Activated T-helper 17 cell treated with anti-CD3 and anti-CD28 coated beads, Interleukin-2, amount 50 U/mL, for 72 hours (primary cell): ENCODE data around the gene SARS1. TPM values are rescaled to one million over a fixed set of nuclear protein-coding genes. Genes with fewer than 3 reads are reported as not detected.

Source experiments
- ATAC-seq: fragments of 150-1000 bp; cut with Tn5 transposase; replicated peaks from 2 replicates; pipeline ENCODE4 v1.10.0; 2021; ENCODE audit warnings: mild to moderate bottlenecking, moderate library complexity
- H3K27ac Mint-ChIP-seq: one replicate; pipeline ENCODE4 v1.8.0; 2022; ENCODE audit warnings: mixed read lengths
- H3K27me3 Mint-ChIP-seq: one replicate; pipeline ENCODE4 v1.8.0; 2022; ENCODE audit warnings: mixed read lengths
- H3K36me3 Mint-ChIP-seq: one replicate; pipeline ENCODE4 v1.8.0; 2022; ENCODE audit warnings: low read depth, mild to moderate bottlenecking, mixed read lengths
- H3K4me1 Mint-ChIP-seq: one replicate; pipeline ENCODE4 v1.8.0; 2022; ENCODE audit warnings: mixed read lengths
- H3K4me3 Mint-ChIP-seq: one replicate; pipeline ENCODE4 v1.8.0; 2022; ENCODE audit warnings: mild to moderate bottlenecking, mixed read lengths
- H3K9me3 Mint-ChIP-seq: one replicate; pipeline ENCODE4 v1.8.0; 2022; ENCODE audit warnings: mixed read lengths
- total RNA-seq, 2 donors: library from RNA; stranded (reverse); gene quantifications; one replicate each; pipeline ENCODE4 v1.2.3, GENCODE V29; 2022

The SARS1 gene
- total RNA-seq, 2 donors from 2014 or later, result 116 to 168 TPM

- Mint-ChIP-seq H3K4me3 (no peak overlapping the region), H3K36me3 (no peaks in the 10 kb centered on the region), H3K4me1 (no peaks in the 10 kb centered on the region), H3K27ac (no peak overlapping the region), H3K27me3 (no peaks in the 10 kb centered on the region), H3K9me3 (no peaks in the 10 kb centered on the region)
- ATAC-seq, result no peak
These were observed 42.0 kb downstream of the SARS1 start for GRCh38 chr1:109255678-109256077.

GRCh38 chr1:109256085-109256484, 42.4 kb downstream of the SARS1 start:
- H3K27ac Mint-ChIP-seq, result no peak overlapping the region
- no peaks in the 10 kb centered on the region for H3K4me1 Mint-ChIP-seq
- no peaks in the 10 kb centered on the region for H3K9me3 Mint-ChIP-seq
- no peaks in the 10 kb centered on the region for H3K36me3 Mint-ChIP-seq
- H3K27me3 Mint-ChIP-seq, result no peaks in the 10 kb centered on the region
- H3K4me3 Mint-ChIP-seq, result no peak overlapping the region
- ATAC-seq, result no peak

DNA sequence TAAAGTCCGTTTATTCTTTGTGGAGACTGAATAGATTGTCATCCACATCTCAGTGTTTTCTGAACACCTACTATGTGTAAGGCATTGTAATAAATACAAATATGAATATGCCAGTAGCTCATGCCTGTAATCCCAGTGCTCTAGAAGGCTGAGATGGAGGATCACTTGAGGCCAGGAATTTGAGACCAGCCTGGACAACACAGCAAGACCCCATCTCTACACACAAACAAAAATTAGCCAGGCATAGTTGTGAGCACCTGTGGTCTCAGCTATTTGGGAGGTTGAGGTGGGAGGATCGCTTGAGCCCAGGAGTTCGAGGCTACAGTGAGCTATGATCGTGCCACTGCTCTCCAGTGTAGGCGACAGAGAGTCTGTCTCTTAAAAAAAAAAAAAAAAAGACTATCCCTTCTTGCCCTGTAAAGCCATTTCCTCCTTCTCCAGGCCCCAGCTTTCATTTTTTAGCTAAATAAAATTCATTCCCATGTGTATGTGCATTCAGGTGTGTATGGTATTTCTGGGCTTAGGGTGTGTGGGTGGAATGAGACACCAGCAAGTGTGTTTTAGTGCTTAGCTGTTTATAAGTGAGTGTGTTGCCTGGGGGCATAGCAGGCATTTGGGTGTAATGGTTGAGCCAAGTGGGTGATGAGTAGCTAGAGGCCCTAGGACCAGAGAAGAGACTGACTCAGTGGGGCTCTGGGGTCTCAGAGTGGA, 43.4 kb downstream of the SARS1 start:
- Mint-ChIP-seq H3K4me3 (no peak overlapping the region), H3K36me3 (no peaks in the 10 kb centered on the region), H3K27me3 (no peaks in the 10 kb centered on the region), H3K27ac (no peak overlapping the region), H3K4me1 (no peaks in the 10 kb centered on the region), H3K9me3 (no peaks in the 10 kb centered on the region)
- no peak for ATAC-seq

GRCh38 chr1:109257682-109258421, 44.1 kb downstream of the SARS1 start:
- H3K9me3 Mint-ChIP-seq, result no peaks in the 10 kb centered on the region
- no peak overlapping the region for H3K27ac Mint-ChIP-seq
- H3K4me3 Mint-ChIP-seq, result no peak overlapping the region
- H3K36me3 Mint-ChIP-seq, result no peaks in the 10 kb centered on the region
- no peaks in the 10 kb centered on the region for H3K27me3 Mint-ChIP-seq
- H3K4me1 Mint-ChIP-seq, result no peaks in the 10 kb centered on the region
- no peak for ATAC-seq

- no peak for ATAC-seq
- H3K27me3 Mint-ChIP-seq, result no peaks in the 10 kb centered on the region
- H3K27ac Mint-ChIP-seq, result no peak overlapping the region
- H3K4me1 Mint-ChIP-seq, result peaks cover 5% of the 10 kb centered on the region
- H3K4me3 Mint-ChIP-seq, result no peak overlapping the region
- H3K36me3 Mint-ChIP-seq, result no peaks in the 10 kb centered on the region
- H3K9me3 Mint-ChIP-seq, result no peaks in the 10 kb centered on the region
These were observed 45.1 kb downstream of the SARS1 start for GRCh38 chr1:109258481-109259466.

DNA sequence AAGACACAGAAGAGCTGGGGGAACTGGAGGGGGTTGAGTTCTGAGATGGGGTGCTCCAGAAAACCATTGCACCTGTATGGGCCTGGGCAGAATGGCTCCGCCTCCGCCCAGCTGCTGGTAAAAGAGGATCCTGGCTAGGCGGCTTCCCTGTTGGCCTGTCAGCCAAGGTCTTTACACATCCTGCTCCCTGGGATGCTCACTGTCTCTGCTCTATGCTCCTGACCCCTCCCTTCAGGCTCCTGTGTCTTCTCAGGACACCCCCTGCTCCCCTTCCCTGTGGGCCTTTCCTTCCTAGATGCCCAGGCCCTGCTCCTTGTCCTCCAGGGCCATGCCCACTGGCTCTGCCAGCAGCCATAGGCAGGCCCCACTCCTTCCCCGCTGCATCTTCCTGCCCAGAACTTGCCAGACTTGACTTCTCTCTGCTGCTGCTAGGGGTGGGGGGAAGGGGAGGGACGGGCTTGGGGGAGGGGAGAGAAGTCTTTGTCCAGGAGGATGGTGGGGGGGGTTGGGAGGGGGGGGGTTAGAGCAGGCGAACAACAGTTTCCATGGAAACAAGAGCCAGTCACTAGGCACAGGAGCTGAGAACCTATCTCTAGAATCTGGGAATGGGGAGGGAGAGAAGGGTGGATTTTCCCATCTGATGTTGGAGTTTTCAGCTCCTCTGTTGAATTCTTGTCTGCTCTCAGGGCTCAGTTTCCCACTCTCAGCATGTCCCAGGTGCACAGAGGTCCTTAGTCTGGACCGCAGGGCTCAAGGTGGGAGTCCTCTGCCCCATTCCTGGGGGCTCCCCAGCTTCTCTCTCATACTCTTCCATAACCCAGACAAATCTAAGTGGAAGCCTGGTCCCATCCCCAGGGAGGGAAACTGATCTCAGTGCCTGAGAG, 46.2 kb downstream of the SARS1 start:
- Mint-ChIP-seq H3K4me1 (peaks cover 6% of the 10 kb centered on the region), H3K27ac (no peak overlapping the region), H3K4me3 (no peak overlapping the region), H3K27me3 (no peaks in the 10 kb centered on the region), H3K36me3 (no peaks in the 10 kb centered on the region), H3K9me3 (no peaks in the 10 kb centered on the region)
- ATAC-seq, result no peak

DNA sequence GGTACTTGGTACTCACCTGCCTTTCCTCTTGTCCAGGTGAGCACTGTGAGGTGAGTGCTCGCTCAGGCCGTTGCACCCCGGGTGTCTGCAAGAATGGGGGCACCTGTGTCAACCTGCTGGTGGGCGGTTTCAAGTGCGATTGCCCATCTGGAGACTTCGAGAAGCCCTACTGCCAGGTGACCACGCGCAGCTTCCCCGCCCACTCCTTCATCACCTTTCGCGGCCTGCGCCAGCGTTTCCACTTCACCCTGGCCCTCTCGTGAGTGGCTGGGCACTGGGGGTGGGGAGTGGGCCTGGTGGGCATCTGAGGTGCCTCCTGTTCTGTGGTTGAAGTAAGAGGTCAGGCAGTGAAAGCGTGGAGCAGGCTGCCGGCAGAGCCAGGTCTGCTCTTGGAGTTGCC, 47.3 kb downstream of the SARS1 start:
- no peak overlapping the region for H3K27ac Mint-ChIP-seq
- H3K9me3 Mint-ChIP-seq, result no peaks in the 10 kb centered on the region
- peaks cover 6% of the 10 kb centered on the region for H3K4me1 Mint-ChIP-seq
- no peaks in the 10 kb centered on the region for H3K36me3 Mint-ChIP-seq
- ATAC-seq, result no peak
- no peak overlapping the region for H3K4me3 Mint-ChIP-seq
- H3K27me3 Mint-ChIP-seq, result no peaks in the 10 kb centered on the region

- H3K4me1 Mint-ChIP-seq, result peaks cover 6% of the 10 kb centered on the region
- no peaks in the 10 kb centered on the region for H3K27me3 Mint-ChIP-seq
- H3K27ac Mint-ChIP-seq, result no peak overlapping the region
- ATAC-seq, result no peak
- no peak overlapping the region for H3K4me3 Mint-ChIP-seq
- H3K36me3 Mint-ChIP-seq, result no peaks in the 10 kb centered on the region
- H3K9me3 Mint-ChIP-seq, result no peaks in the 10 kb centered on the region
These were observed 47.9 kb downstream of the SARS1 start for GRCh38 chr1:109261578-109261977.

DNA sequence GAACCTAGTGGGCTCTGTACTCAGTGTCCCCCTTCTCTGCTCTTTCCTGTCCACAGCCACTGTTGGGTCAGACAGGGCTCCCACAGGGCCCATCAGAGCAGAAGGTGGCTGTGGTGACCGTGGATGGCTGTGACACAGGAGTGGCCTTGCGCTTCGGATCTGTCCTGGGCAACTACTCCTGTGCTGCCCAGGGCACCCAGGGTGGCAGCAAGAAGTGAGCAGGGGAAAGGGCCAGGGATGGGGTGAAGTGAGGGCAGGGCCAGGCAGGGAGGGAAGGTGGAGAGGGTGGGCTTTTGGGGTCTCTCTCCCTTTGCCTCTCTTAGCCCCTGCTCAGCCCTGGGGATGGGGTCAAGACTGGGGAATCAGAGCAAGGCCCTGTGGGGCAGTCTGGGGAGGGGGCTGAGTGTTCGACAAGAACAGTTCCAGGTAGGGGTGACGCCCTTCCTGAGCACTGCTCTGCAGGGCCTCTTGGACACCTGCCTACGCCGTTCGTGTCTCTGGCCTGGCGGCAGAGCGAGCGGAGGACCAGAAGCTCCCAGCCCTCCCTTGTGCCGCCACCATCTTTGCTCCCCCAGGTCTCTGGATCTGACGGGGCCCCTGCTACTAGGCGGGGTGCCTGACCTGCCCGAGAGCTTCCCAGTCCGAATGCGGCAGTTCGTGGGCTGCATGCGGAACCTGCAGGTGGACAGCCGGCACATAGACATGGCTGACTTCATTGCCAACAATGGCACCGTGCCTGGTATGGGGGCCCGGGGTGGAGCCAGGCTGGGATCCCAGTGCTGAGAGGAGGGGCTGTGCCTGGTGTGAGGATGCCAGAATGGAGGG, 48.7 kb downstream of the SARS1 start:
- Mint-ChIP-seq H3K36me3 (no peaks in the 10 kb centered on the region), H3K4me3 (no peak overlapping the region), H3K27me3 (no peaks in the 10 kb centered on the region), H3K27ac (peak overlapping the region; percentile 87), H3K4me1 (peaks cover 6% of the 10 kb centered on the region), H3K9me3 (no peaks in the 10 kb centered on the region)
- no peak for ATAC-seq

GRCh38 chr1:109263234-109263596, 49.5 kb downstream of the SARS1 start:
- H3K27ac Mint-ChIP-seq, result peak overlapping the region; percentile 87
- no peaks in the 10 kb centered on the region for H3K36me3 Mint-ChIP-seq
- no peaks in the 10 kb centered on the region for H3K9me3 Mint-ChIP-seq
- H3K4me3 Mint-ChIP-seq, result peak overlapping the region; percentile 42
- peaks cover 6% of the 10 kb centered on the region for H3K4me1 Mint-ChIP-seq
- ATAC-seq, result peak; percentile 40
- H3K27me3 Mint-ChIP-seq, result no peaks in the 10 kb centered on the region

- Mint-ChIP-seq H3K36me3 (no peaks in the 10 kb centered on the region), H3K4me3 (peak overlapping the region; percentile 42), H3K27ac (peak overlapping the region; percentile 87), H3K4me1 (peaks cover 6% of the 10 kb centered on the region), H3K9me3 (no peaks in the 10 kb centered on the region), H3K27me3 (no peaks in the 10 kb centered on the region)
- ATAC-seq, result peak; percentile 94
These were observed 50.1 kb downstream of the SARS1 start for GRCh38 chr1:109263597-109264378.

- Mint-ChIP-seq H3K36me3 (no peaks in the 10 kb centered on the region), H3K27ac (no peak overlapping the region), H3K9me3 (no peaks in the 10 kb centered on the region), H3K27me3 (no peaks in the 10 kb centered on the region), H3K4me1 (peaks cover 6% of the 10 kb centered on the region), H3K4me3 (no peak overlapping the region)
- ATAC-seq, result no peak
These were observed 50.6 kb downstream of the SARS1 start for GRCh38 chr1:109264379-109264755.
